HFFc6 (cell line): Measurements from ENCODE around the gene NEGR1. TPM values are rescaled to one million over a fixed set of nuclear protein-coding genes. Genes with fewer than 3 reads are reported as not detected.

Experiments
- DNase-seq: peaks from one replicate; pipeline ENCODE4 v3.0.0-alpha.2; 2018
- H3K27ac Mint-ChIP-seq: 2 replicates; pipeline ENCODE4 v1.8.0; 2020; ENCODE audit warnings: mild to moderate bottlenecking, mixed read lengths
- H3K27me3 Mint-ChIP-seq: 2 replicates; pipeline ENCODE4 v1.8.0; 2021; ENCODE audit warnings: mild to moderate bottlenecking, moderate library complexity, mixed read lengths; ENCODE audit not compliant: insufficient read depth
- H3K36me3 Mint-ChIP-seq: 2 replicates; pipeline ENCODE4 v1.8.0; 2021; ENCODE audit warnings: low read depth, mixed read lengths
- H3K4me1 Mint-ChIP-seq: 2 replicates; pipeline ENCODE4 v1.8.0; 2020; ENCODE audit warnings: low read depth, mixed read lengths
- H3K4me3 Mint-ChIP-seq: 2 replicates; pipeline ENCODE4 v1.8.0; 2020; ENCODE audit warnings: mild to moderate bottlenecking, moderate library complexity, mixed read lengths
- H3K9me3 Mint-ChIP-seq: 2 replicates; pipeline ENCODE4 v1.8.0; 2020; ENCODE audit warnings: mild to moderate bottlenecking, mixed read lengths
- CTCF ChIP-seq: fragments of 200-600 bp; sonication (generic); IDR thresholded peaks from 2 replicates; pipeline ENCODE4 v1.5.0; 2021; ENCODE audit warnings: antibody characterized with exemption, mild to moderate bottlenecking
- total RNA-seq, 6 experiments: library from RNA; stranded (reverse); fragmentation: NEBNext Ultra II Directional; extraction: Animal tissue kit (Norgen Biotek cat#: 25700); gene quantifications; 2 replicates in 1 of 6; 3 replicates in 5 of 6; pipeline ENCODE4 v1.2.3, GENCODE V29; 2021

NEGR1 gene
- total RNA-seq, 6 experiments from 2014 or later: 52.8 to 67.6 (median 64.6) TPM

DNA sequence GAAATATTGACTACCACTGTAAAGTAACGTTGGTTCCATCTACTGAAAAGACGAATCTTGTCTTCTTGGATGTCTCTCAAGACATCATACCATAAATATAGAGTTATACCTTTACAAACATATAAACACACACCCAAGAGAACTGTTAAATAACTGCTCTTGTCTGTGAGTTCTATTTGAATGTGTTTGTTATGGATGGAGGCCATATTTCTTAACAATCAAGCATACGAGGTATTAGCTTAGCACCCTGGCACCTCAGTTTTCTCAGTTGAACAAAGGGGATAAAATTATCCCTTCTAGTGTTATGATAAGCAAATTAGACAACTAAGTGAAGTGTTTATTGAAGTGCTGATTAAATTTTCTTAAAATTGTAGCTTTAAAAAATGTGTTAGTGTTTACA, 864.9 kb downstream of the NEGR1 start:
- Mint-ChIP-seq H3K4me1 (peaks cover 12% of the 10 kb centered on the region; the same call in 1 of the 2 replicates), H3K27ac (no peak overlapping the region), H3K27me3 (no peaks in the 10 kb centered on the region), H3K9me3 (no peaks in the 10 kb centered on the region), H3K36me3 (no peaks in the 10 kb centered on the region), H3K4me3 (no peak overlapping the region)
- TF ChIP-seq CTCF: no peak
- DNase-seq: no peak

- H3K4me3 Mint-ChIP-seq: no peak overlapping the region
- H3K9me3 Mint-ChIP-seq: no peaks in the 10 kb centered on the region
- no peak for DNase-seq
- no peaks in the 10 kb centered on the region for H3K36me3 Mint-ChIP-seq
- H3K4me1 Mint-ChIP-seq: peaks cover 12% of the 10 kb centered on the region; the same call in 1 of the 2 replicates
- no peak overlapping the region for H3K27ac Mint-ChIP-seq
- H3K27me3 Mint-ChIP-seq: no peaks in the 10 kb centered on the region
- TF ChIP-seq CTCF: no peak
Observed at GRCh38 chr1:71414179-71414578, 868.2 kb downstream of the NEGR1 start.

DNA sequence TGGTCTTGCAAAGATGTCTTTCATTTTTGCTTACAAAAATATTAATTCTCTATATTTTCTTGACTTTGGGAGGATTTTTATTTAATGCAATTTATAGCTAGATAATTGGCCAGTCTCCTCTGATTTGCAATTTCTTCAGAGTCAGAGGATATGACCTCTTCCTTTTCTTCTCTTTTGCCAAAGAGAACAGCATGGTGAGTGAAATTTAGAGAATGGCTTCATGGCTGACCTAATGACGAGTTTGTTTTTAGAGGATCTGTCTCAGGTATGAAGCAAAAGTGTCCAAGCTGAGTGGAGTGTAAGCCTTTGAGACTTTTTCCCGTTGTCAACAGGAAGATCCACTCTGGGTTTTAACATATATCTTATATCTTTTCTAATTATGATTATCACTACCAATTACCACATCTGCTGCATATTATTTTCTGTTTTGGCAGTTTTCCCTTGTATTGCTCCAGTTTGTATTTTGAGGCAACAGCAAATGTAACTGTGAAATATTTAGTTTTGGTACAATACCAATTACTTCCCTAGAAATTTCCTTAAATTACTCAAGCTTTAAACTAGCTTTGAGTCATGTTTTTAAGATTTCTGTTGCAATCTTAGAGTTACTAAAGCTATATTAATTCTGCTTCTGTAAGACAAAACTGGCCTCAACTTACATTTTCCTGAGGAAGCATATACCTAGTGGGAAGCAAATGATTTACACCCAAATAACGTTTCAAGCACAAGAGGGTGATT, 868.7 kb downstream of the NEGR1 start:
- no peak overlapping the region for H3K27ac Mint-ChIP-seq
- peaks cover 12% of the 10 kb centered on the region; the same call in 1 of the 2 replicates for H3K4me1 Mint-ChIP-seq
- TF ChIP-seq CTCF: no peak
- H3K36me3 Mint-ChIP-seq: no peaks in the 10 kb centered on the region
- no peak overlapping the region for H3K4me3 Mint-ChIP-seq
- H3K9me3 Mint-ChIP-seq: no peaks in the 10 kb centered on the region
- no peaks in the 10 kb centered on the region for H3K27me3 Mint-ChIP-seq
- DNase-seq: no peak

GRCh38 chr1:71400050-71400449, 882.3 kb downstream of the NEGR1 start:
- Mint-ChIP-seq H3K27ac (no peak overlapping the region), H3K4me3 (no peak overlapping the region), H3K27me3 (no peaks in the 10 kb centered on the region), H3K9me3 (no peaks in the 10 kb centered on the region), H3K4me1 (no peaks in the 10 kb centered on the region), H3K36me3 (no peaks in the 10 kb centered on the region)
- no peak for TF ChIP-seq CTCF
- DNase-seq: no peak

GRCh38 chr1:71399594-71399993, 882.7 kb downstream of the NEGR1 start:
- Mint-ChIP-seq H3K9me3 (no peaks in the 10 kb centered on the region), H3K36me3 (no peaks in the 10 kb centered on the region), H3K4me3 (no peak overlapping the region), H3K4me1 (no peaks in the 10 kb centered on the region), H3K27me3 (no peaks in the 10 kb centered on the region), H3K27ac (no peak overlapping the region)
- no peak for TF ChIP-seq CTCF
- DNase-seq: no peak
